HG03060 (cell line): ENCODE measurements around the gene KLK3.
"Not testable (repeated sequence)": the region's sequence is repeated elsewhere in the genome, so short reads cannot be mapped to it uniquely, and the experiment has no call there.

Experiments
- ATAC-seq: cut with Tn5 transposase; IDR thresholded peaks from one replicate; pipeline ENCODE4 v1.9.1; 2021; ENCODE audit warnings: low read depth, moderate number of reproducible peaks; ENCODE audit not compliant: unreplicated experiment

Gene KLK3

DNA sequence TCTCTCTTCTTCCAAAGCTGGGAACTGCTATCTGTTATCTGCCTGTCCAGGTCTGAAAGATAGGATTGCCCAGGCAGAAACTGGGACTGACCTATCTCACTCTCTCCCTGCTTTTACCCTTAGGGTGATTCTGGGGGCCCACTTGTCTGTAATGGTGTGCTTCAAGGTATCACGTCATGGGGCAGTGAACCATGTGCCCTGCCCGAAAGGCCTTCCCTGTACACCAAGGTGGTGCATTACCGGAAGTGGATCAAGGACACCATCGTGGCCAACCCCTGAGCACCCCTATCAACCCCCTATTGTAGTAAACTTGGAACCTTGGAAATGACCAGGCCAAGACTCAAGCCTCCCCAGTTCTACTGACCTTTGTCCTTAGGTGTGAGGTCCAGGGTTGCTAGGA lies 5.1 kb downstream of the KLK3 start:
- no peak for ATAC-seq

DNA sequence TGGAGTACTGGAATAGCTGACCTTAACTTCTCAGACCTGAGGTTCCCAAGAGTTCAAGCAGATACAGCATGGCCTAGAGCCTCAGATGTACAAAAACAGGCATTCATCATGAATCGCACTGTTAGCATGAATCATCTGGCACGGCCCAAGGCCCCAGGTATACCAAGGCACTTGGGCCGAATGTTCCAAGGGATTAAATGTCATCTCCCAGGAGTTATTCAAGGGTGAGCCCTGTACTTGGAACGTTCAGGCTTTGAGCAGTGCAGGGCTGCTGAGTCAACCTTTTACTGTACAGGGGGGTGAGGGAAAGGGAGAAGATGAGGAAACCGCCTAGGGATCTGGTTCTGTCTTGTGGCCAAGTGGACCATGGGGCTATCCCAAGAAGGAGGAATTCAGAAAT lies 6.3 kb downstream of the KLK3 start:
- ATAC-seq: no peak

GRCh38 chr19:50861496-50862286 lies 7.0 kb downstream of the KLK3 start:
- no peak for ATAC-seq

- no peak for ATAC-seq
Measured at GRCh38 chr19:50869479-50869878, 14.8 kb downstream of the KLK3 start.

DNA sequence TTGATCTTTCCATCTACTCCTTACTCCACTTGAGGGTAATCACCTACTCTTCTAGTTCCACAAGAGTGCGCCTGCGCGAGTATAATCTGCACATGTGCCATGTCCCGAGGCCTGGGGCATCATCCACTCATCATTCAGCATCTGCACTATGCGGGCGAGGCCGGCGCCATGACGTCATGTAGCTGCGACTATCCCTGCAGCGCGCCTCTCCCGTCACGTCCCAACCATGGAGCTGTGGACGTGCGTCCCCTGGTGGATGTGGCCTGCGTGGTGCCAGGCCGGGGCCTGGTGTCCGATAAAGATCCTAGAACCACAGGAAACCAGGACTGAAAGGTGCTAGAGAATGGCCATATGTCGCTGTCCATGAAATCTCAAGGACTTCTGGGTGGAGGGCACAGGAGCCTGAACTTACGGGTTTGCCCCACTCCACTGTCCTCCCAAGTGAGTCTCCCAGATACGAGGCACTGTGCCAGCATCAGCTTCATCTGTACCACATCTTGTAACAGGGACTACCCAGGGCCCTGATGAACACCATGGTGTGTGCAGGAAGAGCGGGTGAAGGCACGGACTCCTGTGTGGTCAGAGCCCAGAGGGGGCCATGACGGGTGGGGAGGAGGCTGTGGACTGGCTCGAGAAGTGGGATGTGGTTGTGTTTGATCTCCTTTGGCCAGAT lies 15.8 kb downstream of the KLK3 start:
- ATAC-seq: no peak

- ATAC-seq: no peak
Measured at GRCh38 chr19:50873056-50873455, 18.3 kb downstream of the KLK3 start, which contains the start of gene KLK2. Gene KLK2, plus strand, starts transcription at chr19:50873439. Its CDS starts 35 bp downstream, at chr19:50873474.

DNA sequence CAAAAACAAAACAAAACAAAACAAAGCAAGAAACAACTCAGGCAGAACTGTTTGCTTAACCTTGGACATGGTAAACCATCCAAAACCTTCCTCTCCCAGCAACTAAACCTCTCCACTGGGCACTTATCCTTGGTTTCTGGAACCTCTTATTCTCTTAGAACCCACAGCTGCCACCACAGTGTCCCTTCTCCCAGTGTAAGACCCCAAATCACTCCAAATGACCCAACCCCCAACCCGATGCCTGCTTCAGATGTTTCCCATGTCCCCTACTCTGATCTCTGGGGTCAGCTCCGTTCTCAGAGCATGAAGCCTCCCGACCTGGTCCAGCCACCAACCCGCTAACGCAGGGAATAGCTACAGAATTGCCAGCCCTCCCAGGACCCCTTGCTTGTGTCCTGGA lies 19.5 kb downstream of the KLK3 start:
- ATAC-seq: no peak

GRCh38 chr19:50875795-50876422 lies 21.2 kb downstream of the KLK3 start:
- no peak for ATAC-seq

GRCh38 chr19:50876456-50876855 lies 21.7 kb downstream of the KLK3 start:
- ATAC-seq: no peak

GRCh38 chr19:50877338-50877737 lies 22.6 kb downstream of the KLK3 start:
- no peak for ATAC-seq

- no peak for ATAC-seq
Measured at GRCh38 chr19:50878851-50879250, 24.1 kb downstream of the KLK3 start.

DNA sequence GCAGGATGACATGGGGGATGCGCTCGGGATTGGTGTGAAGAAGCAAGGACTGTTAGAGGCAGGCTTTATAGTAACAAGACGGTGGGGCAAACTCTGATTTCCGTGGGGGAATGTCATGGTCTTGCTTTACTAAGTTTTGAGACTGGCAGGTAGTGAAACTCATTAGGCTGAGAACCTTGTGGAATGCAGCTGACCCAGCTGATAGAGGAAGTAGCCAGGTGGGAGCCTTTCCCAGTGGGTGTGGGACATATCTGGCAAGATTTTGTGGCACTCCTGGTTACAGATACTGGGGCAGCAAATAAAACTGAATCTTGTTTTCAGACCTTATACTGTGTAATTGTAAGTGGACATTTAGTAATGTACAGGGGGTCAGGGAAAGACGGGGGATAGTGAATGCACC lies 25.5 kb downstream of the KLK3 start:
- ATAC-seq: no peak

GRCh38 chr19:50882188-50882587 lies 27.5 kb downstream of the KLK3 start:
- ATAC-seq: no peak

DNA sequence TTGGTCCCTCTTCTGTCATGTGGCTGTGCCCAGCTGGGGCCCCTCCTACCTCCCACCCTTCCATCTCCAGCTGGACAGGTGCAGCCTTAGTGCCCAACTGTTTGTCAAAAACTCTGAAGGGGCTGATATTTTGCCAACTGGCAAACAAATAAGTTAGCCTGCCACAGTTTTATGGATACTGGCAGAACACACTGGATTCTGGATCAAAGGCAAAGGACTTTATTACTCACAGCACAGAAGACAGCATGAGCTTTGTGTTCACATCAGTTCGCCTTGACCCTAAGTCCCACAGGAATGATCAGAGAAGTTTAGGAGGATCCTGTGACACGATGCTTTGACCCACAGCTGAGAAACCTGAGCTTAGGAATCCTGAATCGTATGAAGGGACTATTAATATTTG lies 34.9 kb downstream of the KLK3 start:
- no peak for ATAC-seq

DNA sequence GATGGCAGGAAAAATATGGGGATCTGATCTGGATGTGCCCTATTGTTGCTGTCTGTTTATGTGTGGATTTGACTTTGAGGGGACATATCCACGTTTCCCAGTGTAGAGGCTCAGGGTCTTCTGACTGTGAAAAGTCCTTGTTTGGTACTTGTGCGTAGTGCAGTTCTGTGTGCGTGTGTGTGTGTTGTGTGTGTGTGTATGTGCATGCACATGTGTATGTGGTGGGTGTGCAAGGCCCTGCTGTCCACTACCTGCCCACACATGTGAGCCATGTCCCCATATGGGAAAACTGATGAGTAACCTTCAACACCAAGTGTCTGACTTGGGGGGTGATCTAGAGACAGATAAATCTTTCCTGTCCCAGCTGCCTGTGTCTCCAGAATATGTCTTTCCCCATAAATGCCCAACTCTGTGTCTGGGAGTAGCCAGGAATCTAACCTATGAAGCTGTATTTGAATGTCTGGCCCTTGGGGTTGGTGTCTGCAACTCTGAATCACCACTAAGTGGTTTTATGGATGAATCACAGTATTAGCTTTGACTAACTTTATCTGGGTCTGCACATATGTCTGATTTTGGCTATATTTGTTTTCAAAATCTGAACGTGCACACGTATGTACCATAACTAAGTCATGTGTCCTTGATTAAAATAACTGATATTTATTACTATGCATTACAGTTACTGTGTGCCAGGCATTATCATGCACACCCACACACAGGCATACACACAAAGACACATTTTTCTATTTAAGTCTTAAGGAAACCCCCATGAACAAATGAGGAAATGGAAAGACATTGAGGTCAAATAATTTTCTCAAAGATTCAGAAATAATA lies 35.9 kb downstream of the KLK3 start:
- peak; percentile 58 for ATAC-seq

DNA sequence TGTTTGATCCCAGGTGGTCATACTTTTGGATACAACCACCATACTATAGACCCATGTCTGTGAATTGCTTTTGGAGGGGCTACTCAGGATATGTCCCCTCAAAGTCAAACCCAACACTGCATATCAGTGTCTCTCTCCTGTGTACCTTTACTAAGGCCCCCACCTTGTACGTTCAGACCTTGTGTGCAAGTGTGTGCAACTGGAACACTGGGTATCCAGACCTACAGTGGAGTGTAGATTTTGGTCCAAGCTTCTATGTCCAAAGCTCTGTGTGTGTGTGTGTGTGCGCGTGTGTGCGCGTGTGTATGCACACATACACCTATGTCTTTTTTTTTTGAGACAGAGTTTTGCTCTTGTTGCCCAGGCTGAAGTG lies 36.5 kb downstream of the KLK3 start:
- no peak for ATAC-seq

- ATAC-seq: no peak
Measured at GRCh38 chr19:50893047-50893736, 38.5 kb downstream of the KLK3 start.

GRCh38 chr19:50894478-50895356 lies 40.0 kb downstream of the KLK3 start:
- ATAC-seq: no peak

DNA sequence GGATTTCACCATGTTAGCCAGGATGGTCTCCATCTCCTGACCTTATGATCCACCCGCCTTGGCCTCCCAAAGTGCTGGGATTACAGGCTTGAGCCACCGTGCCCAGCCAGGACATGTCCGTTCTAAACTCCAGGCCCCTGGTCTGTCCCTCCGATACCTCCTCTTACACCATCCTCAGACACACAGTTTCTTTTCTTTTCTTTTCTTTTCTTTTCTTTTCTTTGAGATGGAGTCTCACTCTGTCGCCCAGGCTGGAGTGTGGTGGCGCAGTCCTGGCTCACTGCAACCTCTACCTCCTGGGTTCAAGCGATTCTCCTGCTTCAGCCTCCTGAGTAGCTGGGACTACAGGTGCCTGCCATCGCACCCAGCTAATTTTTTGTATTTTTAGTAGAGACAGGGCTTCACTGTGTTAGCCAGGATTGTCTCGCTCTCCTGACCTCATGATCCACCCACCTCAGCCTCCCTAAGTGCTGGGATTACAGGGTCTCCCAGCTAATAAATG lies 41.4 kb downstream of the KLK3 start:
- ATAC-seq: not testable (repeated sequence)
